Stomach (tissue), 4 donors: Measurements from ENCODE around the gene ZNF581.

ENCODE experiments used
- POLR2A ChIP-seq, 4 donors: fragments of 450-650 bp; IDR thresholded peaks; one replicate each; pipeline ENCODE4 v1.6.1; 2016; ENCODE audit warnings: antibody characterized with exemption in 4 of 4, control low read depth in 2 of 4, mild to moderate bottlenecking in 1 of 4, moderate library complexity in 1 of 4
- TF ChIP-seq, protein P1 (sequence below), 7 experiments: fragments of 450-650 bp in 4 of 7; fragments of 200-600 bp in 3 of 7; sonication (generic) in 3 of 7; IDR thresholded peaks; one replicate each; pipeline ENCODE4 v1.5.1; 2016 to 2019; ENCODE audit warnings: antibody characterized with exemption in 7 of 7, control low read depth in 2 of 7, mild to moderate bottlenecking in 1 of 7

GRCh38 chr19:55643003-55643886 lies at the start of gene ZNF581:
- TF ChIP-seq POLR2A (IDR thresholded peaks at IDR 0.05): no peak
- TF ChIP-seq, protein P1, sequence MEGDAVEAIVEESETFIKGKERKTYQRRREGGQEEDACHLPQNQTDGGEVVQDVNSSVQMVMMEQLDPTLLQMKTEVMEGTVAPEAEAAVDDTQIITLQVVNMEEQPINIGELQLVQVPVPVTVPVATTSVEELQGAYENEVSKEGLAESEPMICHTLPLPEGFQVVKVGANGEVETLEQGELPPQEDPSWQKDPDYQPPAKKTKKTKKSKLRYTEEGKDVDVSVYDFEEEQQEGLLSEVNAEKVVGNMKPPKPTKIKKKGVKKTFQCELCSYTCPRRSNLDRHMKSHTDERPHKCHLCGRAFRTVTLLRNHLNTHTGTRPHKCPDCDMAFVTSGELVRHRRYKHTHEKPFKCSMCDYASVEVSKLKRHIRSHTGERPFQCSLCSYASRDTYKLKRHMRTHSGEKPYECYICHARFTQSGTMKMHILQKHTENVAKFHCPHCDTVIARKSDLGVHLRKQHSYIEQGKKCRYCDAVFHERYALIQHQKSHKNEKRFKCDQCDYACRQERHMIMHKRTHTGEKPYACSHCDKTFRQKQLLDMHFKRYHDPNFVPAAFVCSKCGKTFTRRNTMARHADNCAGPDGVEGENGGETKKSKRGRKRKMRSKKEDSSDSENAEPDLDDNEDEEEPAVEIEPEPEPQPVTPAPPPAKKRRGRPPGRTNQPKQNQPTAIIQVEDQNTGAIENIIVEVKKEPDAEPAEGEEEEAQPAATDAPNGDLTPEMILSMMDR (IDR thresholded peaks at IDR 0.05): no peak
